WTC11 (cell line): ENCODE results near the gene TRIM46. TPM values are rescaled to one million over a fixed set of nuclear protein-coding genes. Genes with fewer than 3 reads are reported as not detected.

ENCODE experiments used
- ATAC-seq: fragments of 200-7000 bp; cut with Tn5 transposase; 2 replicates; pipeline ENCODE4 v1.10.0; 2021; ENCODE audit warnings: mild to moderate bottlenecking, moderate library complexity
- CTCF ChIA-PET: fragments of 300-600 bp; sonication (Branson Sonifier 250); formaldehyde crosslinking; loops from one replicate; lab custom pipeline; 2021; ENCODE audit warnings: antibody characterized with exemption; lab: Charles Lee
- POLR2A ChIA-PET: fragments of 350-600 bp; sonication (Branson Sonifier 250); formaldehyde crosslinking; loops from one replicate; lab custom pipeline; 2021; ENCODE audit warnings: antibody characterized with exemption; lab: Charles Lee
- DNase-seq: peaks from one replicate; pipeline ENCODE4 v3.0.0; 2021; ENCODE audit warnings: low spot score
- H3K27ac Mint-ChIP-seq: 2 replicates; pipeline ENCODE4 v1.8.0; 2021; ENCODE audit warnings: mixed read lengths
- H3K27me3 Mint-ChIP-seq: 2 replicates; pipeline ENCODE4 v1.8.0; 2021; ENCODE audit warnings: low read depth, mild to moderate bottlenecking, moderate library complexity, mixed read lengths
- H3K36me3 Mint-ChIP-seq: 2 replicates; pipeline ENCODE4 v1.8.0; 2021; ENCODE audit warnings: mixed read lengths
- H3K4me1 Mint-ChIP-seq: 2 replicates; pipeline ENCODE4 v1.8.0; 2022; ENCODE audit warnings: mixed read lengths
- H3K4me3 Mint-ChIP-seq: 2 replicates; pipeline ENCODE4 v1.8.0; 2021; ENCODE audit warnings: mild to moderate bottlenecking, moderate library complexity, mixed read lengths
- H3K9me3 Mint-ChIP-seq: 2 replicates; pipeline ENCODE4 v1.8.0; 2021; ENCODE audit warnings: mixed read lengths
- CBFB ChIP-seq: sonication (generic); formaldehyde crosslinking; IDR thresholded peaks from 2 replicates; pipeline ENCODE4 v1.8.1; 2022; ENCODE audit warnings: mild to moderate bottlenecking, low read depth, missing genetic modification reagents
- CREB1 ChIP-seq: sonication (generic); formaldehyde crosslinking; IDR thresholded peaks from 2 replicates; pipeline ENCODE4 v1.8.0; 2023; ENCODE audit warnings: mild to moderate bottlenecking, missing genetic modification reagents
- ETV6 ChIP-seq: sonication (generic); formaldehyde crosslinking; IDR thresholded peaks from 2 replicates; pipeline ENCODE4 v1.8.1; 2022; ENCODE audit warnings: mild to moderate bottlenecking, missing genetic modification reagents
- FOXJ3 ChIP-seq: sonication (generic); formaldehyde crosslinking; IDR thresholded peaks from 2 replicates; pipeline ENCODE4 v1.9.0; 2021; ENCODE audit warnings: missing genetic modification reagents, mild to moderate bottlenecking, borderline replicate concordance
- FOXK1 ChIP-seq: sonication (generic); formaldehyde crosslinking; IDR thresholded peaks from 2 replicates; pipeline ENCODE4 v1.8.0; 2022; ENCODE audit warnings: mild to moderate bottlenecking, moderate library complexity, missing genetic modification reagents
- GRHL2 ChIP-seq: fragments of 250-450 bp; sonication (Bioruptor Pico); IDR thresholded peaks from 2 replicates; pipeline ENCODE4 v1.8.0; 2022; ENCODE audit warnings: mild to moderate bottlenecking, moderate library complexity; ENCODE audit not compliant: insufficient replicate concordance, severe bottlenecking
- GTF2I ChIP-seq: fragments of 250-450 bp; sonication (Bioruptor Pico); conservative IDR thresholded peaks from 2 replicates; pipeline ENCODE4 v1.4.0; 2021; ENCODE audit warnings: mild to moderate bottlenecking
- IRF2 ChIP-seq: sonication (generic); formaldehyde crosslinking; IDR thresholded peaks from 2 replicates; pipeline ENCODE4 v1.8.0; 2022; ENCODE audit warnings: low read depth, missing genetic modification reagents, borderline replicate concordance
- KAT7 ChIP-seq: sonication (generic); formaldehyde crosslinking; IDR thresholded peaks from 2 replicates; pipeline ENCODE4 v1.8.1; 2023; ENCODE audit warnings: missing genetic modification reagents, mild to moderate bottlenecking, borderline replicate concordance
- SP1 ChIP-seq: sonication (generic); formaldehyde crosslinking; conservative IDR thresholded peaks from 2 replicates; pipeline ENCODE4 v1.8.1; 2022; ENCODE audit warnings: missing genetic modification reagents
- ZNF121 ChIP-seq: sonication (generic); formaldehyde crosslinking; IDR thresholded peaks from 2 replicates; pipeline ENCODE4 v1.8.0; 2023; ENCODE audit warnings: missing genetic modification reagents
- ZNF232 ChIP-seq: sonication (generic); formaldehyde crosslinking; IDR thresholded peaks from 2 replicates; pipeline ENCODE4 v1.8.0; 2022; ENCODE audit warnings: mild to moderate bottlenecking, missing genetic modification reagents
- ZNF263 ChIP-seq: sonication (generic); formaldehyde crosslinking; IDR thresholded peaks from 2 replicates; pipeline ENCODE4 v1.8.1; 2022; ENCODE audit warnings: low read depth, mild to moderate bottlenecking, moderate library complexity, missing genetic modification reagents
- total RNA-seq: library from RNA; stranded (reverse); gene quantifications from 3 replicates; pipeline ENCODE4 v1.2.3, GENCODE V29; 2021
- TF ChIP-seq, protein P1 (sequence below): sonication (generic); formaldehyde crosslinking; conservative IDR thresholded peaks from 2 replicates; pipeline ENCODE4 v1.8.1; 2023; ENCODE audit warnings: mild to moderate bottlenecking, low read depth, missing genetic modification reagents, moderate library complexity
- TF ChIP-seq, protein P2 (sequence below): fragments of 250-450 bp; sonication (Bioruptor Pico); conservative IDR thresholded peaks from 2 replicates; pipeline ENCODE4 v1.9.0; 2021; ENCODE audit warnings: mild to moderate bottlenecking
- TF ChIP-seq, protein P3 (sequence below): sonication (generic); formaldehyde crosslinking; IDR thresholded peaks from 2 replicates; pipeline ENCODE4 v1.8.1; 2023; ENCODE audit warnings: mild to moderate bottlenecking, missing genetic modification reagents
- TF ChIP-seq, protein P4 (sequence below): fragments of 250-450 bp; sonication (Bioruptor Pico); IDR thresholded peaks from 2 replicates; pipeline ENCODE4 v1.9.0; 2021; ENCODE audit warnings: mild to moderate bottlenecking
- TF ChIP-seq, protein P5 (sequence below): sonication (generic); formaldehyde crosslinking; IDR thresholded peaks from 2 replicates; pipeline ENCODE4 v1.8.0; 2023; ENCODE audit warnings: mild to moderate bottlenecking, missing genetic modification reagents
- TF ChIP-seq, protein P6 (sequence below): sonication (generic); formaldehyde crosslinking; IDR thresholded peaks from 2 replicates; pipeline ENCODE4 v1.8.0; 2022; ENCODE audit warnings: mild to moderate bottlenecking, missing genetic modification reagents

The TRIM46 gene
- total RNA-seq, 1 experiment from 2014 or later: 22.1 TPM

DNA sequence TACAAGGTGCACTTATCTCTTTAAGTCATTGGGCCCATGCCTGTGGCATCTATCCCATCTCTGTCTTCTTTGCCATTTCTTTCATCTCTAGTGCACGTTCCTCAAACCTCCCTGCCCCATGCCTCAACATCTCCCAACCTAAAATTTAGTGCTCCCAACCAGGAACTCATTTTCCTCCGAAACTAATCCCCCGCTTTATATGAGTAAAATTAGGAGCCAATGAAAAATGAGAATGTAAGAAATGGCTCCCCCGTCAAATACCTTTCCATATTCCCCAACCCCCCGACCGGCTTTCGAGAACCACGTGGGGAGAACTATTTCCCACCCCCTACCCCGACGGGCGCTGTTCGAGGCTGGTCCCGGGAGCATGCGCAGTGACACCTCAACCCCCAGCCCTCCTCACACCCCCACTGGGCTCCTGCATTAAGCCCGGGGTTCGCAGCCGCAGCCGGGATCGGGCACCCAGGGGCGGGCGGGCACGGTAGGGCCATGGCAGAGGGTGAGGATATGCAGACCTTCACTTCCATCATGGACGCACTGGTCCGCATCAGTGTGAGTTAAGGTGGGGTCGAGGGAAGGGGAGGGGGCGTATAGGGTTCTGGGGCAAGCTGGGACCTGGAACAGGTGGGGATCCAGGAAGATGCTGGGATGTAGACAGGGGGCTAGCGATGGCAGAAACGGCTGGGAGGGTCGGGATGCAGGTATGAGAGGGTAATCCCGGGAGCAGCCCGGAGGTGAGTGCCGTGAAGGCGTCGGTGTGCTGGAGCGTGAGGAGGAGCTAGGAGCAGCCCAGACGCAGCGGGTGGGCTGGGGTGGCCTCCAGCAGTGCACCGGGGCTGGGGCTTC is at the start of gene TRIM46 (continued):
- TF ChIP-seq, protein P1, sequence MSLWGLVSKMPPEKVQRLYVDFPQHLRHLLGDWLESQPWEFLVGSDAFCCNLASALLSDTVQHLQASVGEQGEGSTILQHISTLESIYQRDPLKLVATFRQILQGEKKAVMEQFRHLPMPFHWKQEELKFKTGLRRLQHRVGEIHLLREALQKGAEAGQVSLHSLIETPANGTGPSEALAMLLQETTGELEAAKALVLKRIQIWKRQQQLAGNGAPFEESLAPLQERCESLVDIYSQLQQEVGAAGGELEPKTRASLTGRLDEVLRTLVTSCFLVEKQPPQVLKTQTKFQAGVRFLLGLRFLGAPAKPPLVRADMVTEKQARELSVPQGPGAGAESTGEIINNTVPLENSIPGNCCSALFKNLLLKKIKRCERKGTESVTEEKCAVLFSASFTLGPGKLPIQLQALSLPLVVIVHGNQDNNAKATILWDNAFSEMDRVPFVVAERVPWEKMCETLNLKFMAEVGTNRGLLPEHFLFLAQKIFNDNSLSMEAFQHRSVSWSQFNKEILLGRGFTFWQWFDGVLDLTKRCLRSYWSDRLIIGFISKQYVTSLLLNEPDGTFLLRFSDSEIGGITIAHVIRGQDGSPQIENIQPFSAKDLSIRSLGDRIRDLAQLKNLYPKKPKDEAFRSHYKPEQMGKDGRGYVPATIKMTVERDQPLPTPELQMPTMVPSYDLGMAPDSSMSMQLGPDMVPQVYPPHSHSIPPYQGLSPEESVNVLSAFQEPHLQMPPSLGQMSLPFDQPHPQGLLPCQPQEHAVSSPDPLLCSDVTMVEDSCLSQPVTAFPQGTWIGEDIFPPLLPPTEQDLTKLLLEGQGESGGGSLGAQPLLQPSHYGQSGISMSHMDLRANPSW (CRISPR knock-in tag): no peak
- no peak for TF ChIP-seq GTF2I (CRISPR knock-in tag)
- no peak for TF ChIP-seq GRHL2 (CRISPR knock-in tag)
- TF ChIP-seq FOXJ3 (CRISPR knock-in tag): no peak
- no peak for TF ChIP-seq IRF2 (CRISPR knock-in tag)
- TF ChIP-seq, protein P2, sequence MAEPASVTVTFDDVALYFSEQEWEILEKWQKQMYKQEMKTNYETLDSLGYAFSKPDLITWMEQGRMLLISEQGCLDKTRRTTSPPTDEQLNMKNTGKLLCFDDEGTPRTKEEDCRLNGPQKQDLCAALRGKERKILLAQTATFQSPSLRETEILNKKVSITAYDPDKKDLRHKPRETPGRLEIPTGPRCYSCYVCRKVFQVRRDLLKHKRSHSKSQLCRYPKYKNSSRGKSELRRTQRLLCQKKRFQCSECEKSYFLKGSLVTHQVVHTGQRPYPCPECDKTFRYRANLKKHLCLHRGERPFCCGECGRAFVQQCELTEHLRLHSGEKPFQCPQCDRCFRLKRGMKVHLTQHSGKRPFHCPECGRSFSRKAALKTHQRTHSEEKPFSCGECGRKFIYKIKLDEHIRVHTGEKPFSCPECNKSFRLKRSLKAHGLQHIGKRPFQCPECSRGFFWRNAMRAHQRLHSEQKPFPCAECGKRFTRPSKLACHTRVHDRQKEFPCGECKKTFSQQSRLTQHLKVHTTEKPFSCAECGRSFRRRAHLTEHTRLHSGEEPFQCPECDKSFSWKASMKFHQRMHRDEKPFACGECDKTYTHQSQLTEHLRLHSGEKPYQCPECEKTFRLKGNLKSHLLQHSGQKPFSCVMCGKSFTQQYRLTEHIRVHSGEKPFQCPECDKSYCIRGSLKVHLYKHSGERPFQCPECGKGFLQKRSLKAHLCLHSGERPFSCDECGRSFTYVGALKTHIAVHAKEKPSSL (CRISPR knock-in tag): no peak
- no peak; the same call in 1 of the 2 replicates for TF ChIP-seq SP1 (CRISPR knock-in tag)
- TF ChIP-seq ETV6 (CRISPR knock-in tag): 0 out of 2 replicates have a peak, but pooled peaks have one; percentile 5
- TF ChIP-seq, protein P3, sequence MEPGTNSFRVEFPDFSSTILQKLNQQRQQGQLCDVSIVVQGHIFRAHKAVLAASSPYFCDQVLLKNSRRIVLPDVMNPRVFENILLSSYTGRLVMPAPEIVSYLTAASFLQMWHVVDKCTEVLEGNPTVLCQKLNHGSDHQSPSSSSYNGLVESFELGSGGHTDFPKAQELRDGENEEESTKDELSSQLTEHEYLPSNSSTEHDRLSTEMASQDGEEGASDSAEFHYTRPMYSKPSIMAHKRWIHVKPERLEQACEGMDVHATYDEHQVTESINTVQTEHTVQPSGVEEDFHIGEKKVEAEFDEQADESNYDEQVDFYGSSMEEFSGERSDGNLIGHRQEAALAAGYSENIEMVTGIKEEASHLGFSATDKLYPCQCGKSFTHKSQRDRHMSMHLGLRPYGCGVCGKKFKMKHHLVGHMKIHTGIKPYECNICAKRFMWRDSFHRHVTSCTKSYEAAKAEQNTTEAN (CRISPR knock-in tag): peak; percentile 48; the same call in 1 of the 2 replicates
- TF ChIP-seq ZNF121: no peak
- TF ChIP-seq ZNF232 (CRISPR knock-in tag): peak; percentile 84
- TF ChIP-seq, protein P4, sequence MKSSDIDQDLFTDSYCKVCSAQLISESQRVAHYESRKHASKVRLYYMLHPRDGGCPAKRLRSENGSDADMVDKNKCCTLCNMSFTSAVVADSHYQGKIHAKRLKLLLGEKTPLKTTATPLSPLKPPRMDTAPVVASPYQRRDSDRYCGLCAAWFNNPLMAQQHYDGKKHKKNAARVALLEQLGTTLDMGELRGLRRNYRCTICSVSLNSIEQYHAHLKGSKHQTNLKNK (CRISPR knock-in tag): no peak
- TF ChIP-seq CREB1: no peak
- TF ChIP-seq CBFB (CRISPR knock-in tag): 0 out of 2 replicates have a peak, but pooled peaks have one; percentile 12
- TF ChIP-seq FOXK1 (CRISPR knock-in tag): 0 out of 2 replicates have a peak, but pooled peaks have one; percentile 30

DNA sequence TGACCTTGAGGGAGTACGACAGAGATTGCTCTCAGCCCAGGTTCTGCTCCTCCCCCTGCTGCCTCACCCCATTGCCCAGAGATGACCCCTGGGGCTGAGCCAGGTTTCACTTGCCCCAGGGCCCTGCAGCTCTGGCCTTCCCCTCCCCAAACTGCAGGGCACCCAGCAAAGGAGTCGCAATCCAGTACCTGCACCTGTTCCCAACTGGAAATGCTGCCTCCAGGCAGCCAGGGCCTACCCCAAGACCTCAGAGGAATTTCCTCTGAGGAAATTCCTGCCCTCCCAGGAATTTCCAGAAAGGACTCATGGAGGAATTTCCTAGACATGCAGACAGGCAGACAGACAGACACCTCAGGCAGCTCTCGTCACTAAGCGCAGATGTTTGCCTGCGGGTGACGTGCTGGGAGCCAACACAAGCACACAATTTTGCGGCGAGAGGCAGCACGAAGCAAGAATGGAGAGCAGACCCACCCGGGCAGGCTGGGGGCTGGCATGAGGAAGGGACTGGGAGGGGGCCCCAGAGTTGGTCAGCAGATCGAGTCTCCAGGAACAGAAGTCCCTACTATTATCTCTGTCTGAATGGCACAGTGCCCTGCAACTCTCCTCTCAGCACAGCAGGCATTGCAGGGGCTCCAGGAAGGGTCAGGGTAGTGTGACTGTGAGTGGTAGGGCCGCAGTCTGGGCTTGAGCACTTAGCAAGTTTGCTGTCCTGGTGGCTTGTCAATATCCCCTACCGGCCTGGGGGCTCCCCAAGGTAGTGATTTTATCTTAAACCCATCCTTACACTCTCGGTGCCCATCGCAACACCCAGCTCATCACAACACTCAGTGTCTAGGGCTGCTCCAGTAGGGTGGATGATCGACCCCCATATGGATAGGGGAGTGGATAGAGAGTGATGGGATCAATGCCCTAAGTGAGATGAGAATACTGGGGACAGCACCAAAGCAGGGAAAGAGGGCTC is 48.9 kb upstream of the TRIM46 start:
- Mint-ChIP-seq H3K4me1 (peaks cover 42% of the 10 kb centered on the region), H3K9me3 (no peaks in the 10 kb centered on the region), H3K27ac (no peak overlapping the region; the same call in 1 of the 2 replicates), H3K27me3 (peaks cover 68% of the 10 kb centered on the region), H3K36me3 (no peaks in the 10 kb centered on the region), H3K4me3 (peak overlapping the region; percentile 61; the same call in 1 of the 2 replicates)
- DNase-seq (peak; percentile 43), ATAC-seq (peak; percentile 6)
- TF ChIP-seq, protein P5, sequence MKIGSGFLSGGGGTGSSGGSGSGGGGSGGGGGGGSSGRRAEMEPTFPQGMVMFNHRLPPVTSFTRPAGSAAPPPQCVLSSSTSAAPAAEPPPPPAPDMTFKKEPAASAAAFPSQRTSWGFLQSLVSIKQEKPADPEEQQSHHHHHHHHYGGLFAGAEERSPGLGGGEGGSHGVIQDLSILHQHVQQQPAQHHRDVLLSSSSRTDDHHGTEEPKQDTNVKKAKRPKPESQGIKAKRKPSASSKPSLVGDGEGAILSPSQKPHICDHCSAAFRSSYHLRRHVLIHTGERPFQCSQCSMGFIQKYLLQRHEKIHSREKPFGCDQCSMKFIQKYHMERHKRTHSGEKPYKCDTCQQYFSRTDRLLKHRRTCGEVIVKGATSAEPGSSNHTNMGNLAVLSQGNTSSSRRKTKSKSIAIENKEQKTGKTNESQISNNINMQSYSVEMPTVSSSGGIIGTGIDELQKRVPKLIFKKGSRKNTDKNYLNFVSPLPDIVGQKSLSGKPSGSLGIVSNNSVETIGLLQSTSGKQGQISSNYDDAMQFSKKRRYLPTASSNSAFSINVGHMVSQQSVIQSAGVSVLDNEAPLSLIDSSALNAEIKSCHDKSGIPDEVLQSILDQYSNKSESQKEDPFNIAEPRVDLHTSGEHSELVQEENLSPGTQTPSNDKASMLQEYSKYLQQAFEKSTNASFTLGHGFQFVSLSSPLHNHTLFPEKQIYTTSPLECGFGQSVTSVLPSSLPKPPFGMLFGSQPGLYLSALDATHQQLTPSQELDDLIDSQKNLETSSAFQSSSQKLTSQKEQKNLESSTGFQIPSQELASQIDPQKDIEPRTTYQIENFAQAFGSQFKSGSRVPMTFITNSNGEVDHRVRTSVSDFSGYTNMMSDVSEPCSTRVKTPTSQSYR (CRISPR knock-in tag): no peak
- TF ChIP-seq GRHL2 (CRISPR knock-in tag): no peak
- TF ChIP-seq ZNF263 (CRISPR knock-in tag): no peak
- TF ChIP-seq, protein P6, sequence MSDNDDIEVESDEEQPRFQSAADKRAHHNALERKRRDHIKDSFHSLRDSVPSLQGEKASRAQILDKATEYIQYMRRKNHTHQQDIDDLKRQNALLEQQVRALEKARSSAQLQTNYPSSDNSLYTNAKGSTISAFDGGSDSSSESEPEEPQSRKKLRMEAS (CRISPR knock-in tag): no peak
- no peak for TF ChIP-seq ZNF232 (CRISPR knock-in tag)
- TF ChIP-seq KAT7: no peak
- ChIA-PET POLR2A (interaction anchor here (1.4 to 1.6 kb wide), 3 partner anchors 10 to 48 kb away, joined by 4 to 5 read pairs (median 5); partner anchors contain the start of genes KRTCAP2 and SLC50A1), CTCF (interaction anchor here (0.7 to 12.9 kb wide), 12 partner anchors 11 to 565 kb away, joined by 3 to 164 read pairs (median 6); partner anchors contain the start of genes ADAM15, KRTCAP2, SLC50A1 and TRIM46)
